SKM-1 treated with dmso at 0.1 percent for 144 hours (cell line): ENCODE measurements around the gene C1QTNF3.

Experiments
- DNase-seq: peaks from one replicate; lab custom pipeline; 2025; ENCODE audit not compliant: unreplicated experiment; lab: John Stamatoyannopoulos, UW

Gene C1QTNF3

GRCh38 chr5:33999978-34000377 lies 43.0 kb downstream of the C1QTNF3 start:
- DNase-seq, result no peak

- DNase-seq, result peak; percentile 54
Measured at GRCh38 chr5:33997331-33997983, 45.6 kb downstream of the C1QTNF3 start.

GRCh38 chr5:33995865-33996264 lies 47.1 kb downstream of the C1QTNF3 start:
- peak; percentile 36 for DNase-seq

GRCh38 chr5:33994845-33995244 lies 48.2 kb downstream of the C1QTNF3 start:
- no peak for DNase-seq

- no peak for DNase-seq
Measured at GRCh38 chr5:33992864-33993263, 50.1 kb downstream of the C1QTNF3 start.

- DNase-seq, result no peak
Measured at GRCh38 chr5:33985447-33985846, 57.6 kb downstream of the C1QTNF3 start.

- no peak for DNase-seq
Measured at GRCh38 chr5:33984671-33985124, 58.3 kb downstream of the C1QTNF3 start, which contains the start of gene SLC45A2. SLC45A2 (minus strand) TSS chr5:33984693; CDS start chr5:33984583, 110 bp downstream.

- no peak for DNase-seq
Measured at GRCh38 chr5:33984178-33984577, 58.8 kb downstream of the C1QTNF3 start.

- DNase-seq, result no peak
Measured at GRCh38 chr5:33981408-33982162, 61.4 kb downstream of the C1QTNF3 start.

GRCh38 chr5:33980030-33980429 lies 63.0 kb downstream of the C1QTNF3 start:
- DNase-seq, result no peak

GRCh38 chr5:33978306-33978705 lies 64.7 kb downstream of the C1QTNF3 start:
- no peak for DNase-seq

GRCh38 chr5:33976307-33976706 lies 66.7 kb downstream of the C1QTNF3 start:
- no peak for DNase-seq

- no peak for DNase-seq
Measured at GRCh38 chr5:33975852-33976251, 67.2 kb downstream of the C1QTNF3 start.

- DNase-seq, result no peak
Measured at GRCh38 chr5:33973271-33973670, 69.7 kb downstream of the C1QTNF3 start.

GRCh38 chr5:33969572-33970452 lies 73.2 kb downstream of the C1QTNF3 start:
- DNase-seq, result no peak

GRCh38 chr5:33968211-33969005 lies 74.6 kb downstream of the C1QTNF3 start:
- no peak for DNase-seq
